K562 (cell line): Measurements from ENCODE around the gene SLC6A1. TPM values are rescaled to one million over a fixed set of nuclear protein-coding genes. Genes with fewer than 3 reads are reported as not detected.

Experiments used
- ATAC-seq: fragments of 200-7000 bp; cut with Tn5 transposase; 3 replicates; pipeline ENCODE4 v1.9.1; 2020; ENCODE audit warnings: moderate library complexity
- BruUV-seq: library from RNA; stranded (reverse); fragments of 400-500 nt; replicated peaks from 2 replicates; lab custom pipeline; 2021; lab: Mats Ljungman, UMichigan
- CTCF ChIA-PET: fragments of 300-600 bp; formaldehyde crosslinking; extraction: SDS; loops from one replicate; lab custom pipeline; 2021; ENCODE audit warnings: low intra/inter-chr PET ratio; lab: Yijun Ruan, JAX
- POLR2A ChIA-PET: fragments of 300-600, 350-650 bp; sonication (Branson Sonifier 250); formaldehyde crosslinking; extraction: SDS; loops from one replicate; lab custom pipeline; 2021; ENCODE audit warnings: antibody characterized with exemption, inconsistent platforms; lab: Yijun Ruan, JAX
- DNase-seq, 4 experiments: peaks; one replicate each; pipeline versions ENCODE4 v3.0.0 to v3.0.0-alpha.2; 2011 to 2018; ENCODE audit warnings: low spot score in 3 of 4, mixed read lengths in 3 of 4; ENCODE audit errors: extremely low read depth in 1 of 4
- FAIRE-seq: peaks from 2 replicates; lab custom pipeline; 2011; peaks lifted over from hg19 to GRCh38; lab: Jason Lieb, UNC
- H2AFZ ChIP-seq: 2 replicates; pipeline ENCODE4 v1.6.0; 2011; ENCODE audit warnings: low read depth, low read length, control low read depth, inconsistent platforms
- H3K27ac ChIP-seq: fragments of 200-600 bp; 3 replicates; pipeline ENCODE4 v1.8.0; 2011; ENCODE audit warnings: low read depth, mild to moderate bottlenecking, control low read depth, inconsistent platforms, low read length, moderate library complexity, mixed read lengths; ENCODE audit errors: extremely low read depth
- H3K27me3 ChIP-seq, 2 experiments: fragments of 300-600 bp in 1 of 2; 2 replicates in 1 of 2; 3 replicates in 1 of 2; pipeline versions ENCODE4 v1.6.0 to v1.8.0; 2011; ENCODE audit warnings: inconsistent platforms in 2 of 2, low read length in 2 of 2, mild to moderate bottlenecking in 1 of 2, mixed read lengths in 1 of 2, moderate library complexity in 1 of 2; ENCODE audit not compliant: control insufficient read depth in 2 of 2, insufficient read depth in 2 of 2
- H3K36me3 ChIP-seq: fragments of 300-600 bp; 3 replicates; pipeline ENCODE4 v1.8.0; 2011; ENCODE audit warnings: mild to moderate bottlenecking, low read length, inconsistent platforms; ENCODE audit not compliant: control insufficient read depth, insufficient read depth
- H3K4me1 ChIP-seq, 2 experiments: fragments of 200-600 bp in 1 of 2; replicated peaks in 1 of 2; 2 replicates in 1 of 2; 3 replicates in 1 of 2; pipeline versions ENCODE4 v1.5.1 to v1.8.0; 2011; ENCODE audit warnings: inconsistent platforms in 2 of 2, low read length in 2 of 2, mild to moderate bottlenecking in 1 of 2, mixed read lengths in 1 of 2, moderate library complexity in 1 of 2; ENCODE audit not compliant: control insufficient read depth in 2 of 2, insufficient read depth in 2 of 2
- H3K4me2 ChIP-seq: 2 replicates; pipeline ENCODE4 v1.6.1; 2011; ENCODE audit warnings: low read length, control low read depth, inconsistent platforms, mixed read lengths; ENCODE audit not compliant: insufficient read depth
- H3K4me3 ChIP-seq: fragments of 200-600 bp; sonication (generic), shearing (Covaris generic); 2 replicates; pipeline ENCODE4 v1.5.1; 2016; ENCODE audit warnings: control low read depth, inconsistent platforms
- H3K79me2 ChIP-seq: fragments of 200-600 bp; 3 replicates; pipeline ENCODE4 v1.8.0; 2011; ENCODE audit warnings: low read length, inconsistent platforms; ENCODE audit not compliant: control insufficient read depth, insufficient read depth
- H3K9ac ChIP-seq, 2 experiments: 2 replicates each; pipeline versions ENCODE4 v1.6.0 to v1.6.1; 2011; ENCODE audit warnings: low read depth in 2 of 2, low read length in 2 of 2, control low read depth in 1 of 2, inconsistent platforms in 1 of 2, mild to moderate bottlenecking in 1 of 2, mixed read lengths in 1 of 2; ENCODE audit not compliant: insufficient read depth in 1 of 2
- H3K9me1 ChIP-seq: one replicate; pipeline ENCODE4 v1.6.0; 2011; ENCODE audit warnings: inconsistent platforms, mild to moderate bottlenecking, low read length, moderate library complexity; ENCODE audit not compliant: control insufficient read depth, insufficient read depth
- H3K9me3 ChIP-seq: replicated peaks from 2 replicates; pipeline ENCODE4 v1.5.1; 2011; ENCODE audit warnings: low read depth, low read length, inconsistent platforms; ENCODE audit not compliant: control insufficient read depth, insufficient read depth
- H4K20me1 ChIP-seq: replicated peaks from 2 replicates; pipeline ENCODE4 v1.6.1; 2011; ENCODE audit warnings: low read length, inconsistent platforms, mixed read lengths; ENCODE audit not compliant: control insufficient read depth, insufficient read depth
- C11orf30 ChIP-seq: fragments of 450-650 bp; IDR thresholded peaks from 2 replicates; pipeline ENCODE4 v1.6.1; 2016; ENCODE audit warnings: low read depth, mild to moderate bottlenecking
- CBX8 ChIP-seq: fragments of 200-600 bp; sonication (generic); IDR thresholded peaks from 2 replicates; pipeline ENCODE4 v1.6.1; 2012; ENCODE audit warnings: borderline replicate concordance, mixed run types, low read depth, mild to moderate bottlenecking, moderate library complexity, mixed read lengths, low read length, control low read depth, inconsistent platforms; ENCODE audit not compliant: poor library complexity, severe bottlenecking; ENCODE audit errors: extremely low read depth
- CHD2 ChIP-seq: IDR thresholded peaks from 2 replicates; pipeline ENCODE4 v1.6.1; 2011; ENCODE audit warnings: low read depth, low read length
- GATAD2B ChIP-seq: fragments of 450-650 bp; IDR thresholded peaks from 2 replicates; pipeline ENCODE4 v1.6.1; 2017; ENCODE audit warnings: mild to moderate bottlenecking, borderline replicate concordance
- HLTF ChIP-seq: fragments of 450-650 bp; IDR thresholded peaks from 2 replicates; pipeline ENCODE4 v1.6.1; 2016
- IRF9 ChIP-seq: fragments of 450-650 bp; IDR thresholded peaks from 2 replicates; pipeline ENCODE4 v1.6.1; 2016; ENCODE audit warnings: missing biosample characterization, missing genetic modification characterization
- PBX2 ChIP-seq, 2 experiments: IDR thresholded peaks in 1 of 2; conservative IDR thresholded peaks in 1 of 2; 2 replicates each; pipeline ENCODE4 v1.6.1; 2016; ENCODE audit warnings: low read depth in 2 of 2, mild to moderate bottlenecking in 1 of 2, missing compliant biosample characterization in 1 of 2, missing genetic modification characterization in 1 of 2, moderate library complexity in 1 of 2
- RNF219 ChIP-seq: fragments of 250-450 bp; sonication (Bioruptor Pico); IDR thresholded peaks from 2 replicates; pipeline ENCODE4 v1.5.0; 2022; ENCODE audit warnings: mild to moderate bottlenecking
- SIRT6 ChIP-seq: IDR thresholded peaks from one replicate; pipeline ENCODE4 v1.6.1; 2012; ENCODE audit warnings: low read depth, mild to moderate bottlenecking, control low read depth, inconsistent platforms, low read length, moderate library complexity
- TSHZ1 ChIP-seq: fragments of 250-450 bp; sonication (Bioruptor Pico); IDR thresholded peaks from 2 replicates; pipeline ENCODE4 v1.4.0; 2020; ENCODE audit warnings: mild to moderate bottlenecking, moderate library complexity
- WGBS: fragments of 100-300 bp; shearing (Covaris generic); methylation state at CpG from one replicate; pipeline ENCODE4 v1.1.6; 2016; ENCODE audit warnings: low coverage, mixed read lengths; ENCODE audit not compliant: insufficient coverage; ENCODE audit errors: missing lambda C conversion rate; 5-methylcytosine and 5-hydroxymethylcytosine counted together
- in situ Hi-C: fragments of 300-500 bp; cut with MboI; formaldehyde crosslinking; loops from 4 replicates; pipeline ENCODE4 v1.15.0; 2018; ENCODE audit warnings: inconsistent platforms, mixed read lengths
- intact Hi-C: fragments of 100-400 bp; cut with micrococcal nuclease; formaldehyde crosslinking; loops from 2 replicates; pipeline ENCODE4 v1.14.2; 2022
- polyA plus RNA-seq, 8 experiments: library from polyadenylated mRNA; depleted of rRNA in 4 of 8; stranded (reverse) in 5 of 8; unstranded in 3 of 8; fragments of >200 nt; fragmentation: Nextera tagmentation in 2 of 8; fragmentation: Illumina TruSeq in 1 of 8; extraction: Ambion mirVana in 2 of 8; extraction: Trizol in 1 of 8; gene quantifications; 2 replicates each; pipeline versions ENCODE4 v1.2.1 to v1.2.3, GENCODE V29; 2011 to 2014; ENCODE audit warnings: inconsistent platforms in 1 of 8, missing spikeins in 1 of 8
- total RNA-seq, 7 experiments: library from RNA; depleted of rRNA in 6 of 7; stranded (reverse); fragments of >200 nt in 6 of 7; fragmentation: Illumina TruSeq in 2 of 7; extraction: Trizol in 2 of 7; gene quantifications; 2 replicates each; pipeline versions ENCODE4 v1.2.1 to v1.2.3, GENCODE V29; 2011 to 2021; ENCODE audit warnings: low replicate concordance in 1 of 7

Gene SLC6A1
- total and polyA plus RNA-seq, 9 of the 15 experiments (the other 6 are each of a cell fraction or from before 2014, with no cell fraction given), result not detected

GRCh38 chr3:10981961-10982360, 10.6 kb upstream of the SLC6A1 start:
- Histone ChIP-seq H3K4me2 (no peak overlapping the region), H3K9me3 (no peaks in the 10 kb centered on the region), H2AFZ (no peak overlapping the region), H3K4me3 (no peak overlapping the region), H3K27ac (no peak overlapping the region), H3K9me1 (no peaks in the 10 kb centered on the region), H4K20me1 (peaks cover 3% of the 10 kb centered on the region; the same call in 1 of the 2 replicates), H3K36me3 (no peaks in the 10 kb centered on the region), H3K79me2 (no peaks in the 10 kb centered on the region), H3K9ac (no peak overlapping the region), H3K27me3 (peaks cover 0 to 11% of the 10 kb centered on the region in 2 experiments; a peak in 1 of 5 replicates), H3K4me1 (no peaks in the 10 kb centered on the region)
- no peak for FAIRE-seq
- in situ Hi-C loops, result no loop called here
- POLR2A ChIA-PET, result no interaction called here
- 2% methylated on average over 5 of the region's 5 CpGs for WGBS
- CTCF ChIA-PET, result no interaction called here
- no peak for DNase-seq
- no peak for ATAC-seq
- intact Hi-C loops, result loop anchor here (10.0 kb wide), 1 partner anchor 227 kb away; no protein-coding TSS in a partner anchor
- no peak for TF ChIP-seq GATAD2B
- no peak for TF ChIP-seq IRF9
- TF ChIP-seq TSHZ1, result no peak
- TF ChIP-seq C11orf30, result no peak
- no peak for TF ChIP-seq PBX2 (CRISPR knock-in tag; IDR thresholded peaks at IDR 0.05; ENCODE audit: low read depth)
- TF ChIP-seq PBX2 (tag; conservative IDR thresholded peaks at IDR 0.05; ENCODE audit: low read depth), result no peak
- no peak for TF ChIP-seq CBX8
- no peak for TF ChIP-seq SIRT6
- no peak for TF ChIP-seq HLTF
- no peak for TF ChIP-seq RNF219 (CRISPR knock-in tag)
- TF ChIP-seq CHD2, result no peak
- no TSS peak for BruUV-seq
